KMS-11 (cell line): ENCODE results near the gene RNF19B.
A peak's percentile ranks its signal among the peaks of the same experiment; 100 is the strongest.

ENCODE experiments used
- H2AFZ ChIP-seq: fragments of 200-600 bp; sonication (generic); 2 replicates; pipeline ENCODE4 v1.6.1; 2016; ENCODE audit warnings: antibody characterized with exemption, mixed run types, low read depth
- H3K27ac ChIP-seq: fragments of 200-600 bp; sonication (generic); 2 replicates; pipeline ENCODE4 v1.6.1; 2016; ENCODE audit warnings: mild to moderate bottlenecking, mixed run types
- H3K27me3 ChIP-seq: fragments of 200-600 bp; sonication (generic); 2 replicates; pipeline ENCODE4 v1.6.1; 2017; ENCODE audit warnings: mild to moderate bottlenecking, low read depth, mixed run types, moderate library complexity; ENCODE audit not compliant: insufficient read depth
- H3K36me3 ChIP-seq: fragments of 200-600 bp; sonication (generic); 2 replicates; pipeline ENCODE4 v1.6.1; 2017; ENCODE audit warnings: mild to moderate bottlenecking, mixed run types; ENCODE audit not compliant: insufficient read depth
- H3K4me1 ChIP-seq: fragments of 200-600 bp; sonication (generic); 2 replicates; pipeline ENCODE4 v1.6.1; 2016; ENCODE audit warnings: mild to moderate bottlenecking, low read depth, mixed run types; ENCODE audit not compliant: poor library complexity, severe bottlenecking
- H3K4me2 ChIP-seq: fragments of 200-600 bp; sonication (generic); 2 replicates; pipeline ENCODE4 v1.7.0; 2016; ENCODE audit warnings: mild to moderate bottlenecking, mixed run types
- H3K4me3 ChIP-seq: fragments of 200-600 bp; sonication (generic); IDR thresholded peaks from 2 replicates; pipeline ENCODE4 v1.6.1; 2017; ENCODE audit warnings: low read depth, low read length, mixed read lengths; ENCODE audit not compliant: insufficient read depth
- H3K79me2 ChIP-seq: fragments of 200-600 bp; sonication (generic); 2 replicates; pipeline ENCODE4 v1.6.1; 2016; ENCODE audit warnings: low read depth, mixed run types; ENCODE audit not compliant: insufficient read depth
- H3K9ac ChIP-seq: fragments of 200-600 bp; sonication (generic); 2 replicates; pipeline ENCODE4 v1.6.1; 2016; ENCODE audit warnings: mild to moderate bottlenecking, mixed run types
- H4K20me1 ChIP-seq: fragments of 200-600 bp; sonication (generic); 2 replicates; pipeline ENCODE4 v1.6.1; 2016; ENCODE audit warnings: mild to moderate bottlenecking, mixed run types; ENCODE audit not compliant: insufficient read depth
- CTCF ChIP-seq: fragments of 200-600 bp; sonication (generic); conservative IDR thresholded peaks from 2 replicates; pipeline ENCODE4 v1.6.1; 2017; ENCODE audit warnings: low read depth, mild to moderate bottlenecking, antibody characterized with exemption, low read length, moderate library complexity, mixed read lengths

Gene RNF19B

GRCh38 chr1:32933742-32934322, 30.8 kb downstream of the RNF19B start:
- Histone ChIP-seq H3K27ac (no peak overlapping the region), H3K27me3 (no peaks in the 10 kb centered on the region), H4K20me1 (no peaks in the 10 kb centered on the region), H3K36me3 (no peaks in the 10 kb centered on the region), H2AFZ (no peak overlapping the region), H3K4me1 (peaks cover 13% of the 10 kb centered on the region), H3K9ac (no peak overlapping the region), H3K79me2 (no peaks in the 10 kb centered on the region), H3K4me3 (no peak overlapping the region), H3K4me2 (no peak overlapping the region)
- TF ChIP-seq CTCF: peak; percentile 33; the same call in 1 of the 2 replicates

- Histone ChIP-seq H2AFZ (no peak overlapping the region), H3K9ac (no peak overlapping the region), H3K27me3 (no peaks in the 10 kb centered on the region), H3K4me2 (no peak overlapping the region), H4K20me1 (no peaks in the 10 kb centered on the region), H3K27ac (no peak overlapping the region), H3K79me2 (no peaks in the 10 kb centered on the region), H3K4me1 (peaks cover 13% of the 10 kb centered on the region), H3K36me3 (no peaks in the 10 kb centered on the region), H3K4me3 (no peak overlapping the region)
- TF ChIP-seq CTCF: no peak
Observed at GRCh38 chr1:32931760-32932159, 32.8 kb downstream of the RNF19B start.

GRCh38 chr1:32929366-32929765, 35.2 kb downstream of the RNF19B start:
- no peak overlapping the region for H3K27ac ChIP-seq
- H3K4me3 ChIP-seq: no peak overlapping the region
- H3K27me3 ChIP-seq: no peaks in the 10 kb centered on the region
- peaks cover 7% of the 10 kb centered on the region for H3K4me1 ChIP-seq
- no peak overlapping the region for H3K4me2 ChIP-seq
- H3K79me2 ChIP-seq: no peaks in the 10 kb centered on the region
- no peak overlapping the region for H2AFZ ChIP-seq
- H3K9ac ChIP-seq: no peak overlapping the region
- no peaks in the 10 kb centered on the region for H3K36me3 ChIP-seq
- H4K20me1 ChIP-seq: no peaks in the 10 kb centered on the region
- no peak for TF ChIP-seq CTCF

- peaks cover 3% of the 10 kb centered on the region for H3K4me1 ChIP-seq
- no peak overlapping the region for H2AFZ ChIP-seq
- H3K27ac ChIP-seq: no peak overlapping the region
- no peak overlapping the region for H3K9ac ChIP-seq
- H3K4me2 ChIP-seq: no peak overlapping the region
- no peaks in the 10 kb centered on the region for H3K79me2 ChIP-seq
- no peaks in the 10 kb centered on the region for H3K36me3 ChIP-seq
- no peaks in the 10 kb centered on the region for H3K27me3 ChIP-seq
- TF ChIP-seq CTCF: no peak
- H4K20me1 ChIP-seq: no peaks in the 10 kb centered on the region
- no peak overlapping the region for H3K4me3 ChIP-seq
Observed at GRCh38 chr1:32928715-32929114, 35.9 kb downstream of the RNF19B start.
